Measurements from ENCODE around the gene ASB18.

DNA sequence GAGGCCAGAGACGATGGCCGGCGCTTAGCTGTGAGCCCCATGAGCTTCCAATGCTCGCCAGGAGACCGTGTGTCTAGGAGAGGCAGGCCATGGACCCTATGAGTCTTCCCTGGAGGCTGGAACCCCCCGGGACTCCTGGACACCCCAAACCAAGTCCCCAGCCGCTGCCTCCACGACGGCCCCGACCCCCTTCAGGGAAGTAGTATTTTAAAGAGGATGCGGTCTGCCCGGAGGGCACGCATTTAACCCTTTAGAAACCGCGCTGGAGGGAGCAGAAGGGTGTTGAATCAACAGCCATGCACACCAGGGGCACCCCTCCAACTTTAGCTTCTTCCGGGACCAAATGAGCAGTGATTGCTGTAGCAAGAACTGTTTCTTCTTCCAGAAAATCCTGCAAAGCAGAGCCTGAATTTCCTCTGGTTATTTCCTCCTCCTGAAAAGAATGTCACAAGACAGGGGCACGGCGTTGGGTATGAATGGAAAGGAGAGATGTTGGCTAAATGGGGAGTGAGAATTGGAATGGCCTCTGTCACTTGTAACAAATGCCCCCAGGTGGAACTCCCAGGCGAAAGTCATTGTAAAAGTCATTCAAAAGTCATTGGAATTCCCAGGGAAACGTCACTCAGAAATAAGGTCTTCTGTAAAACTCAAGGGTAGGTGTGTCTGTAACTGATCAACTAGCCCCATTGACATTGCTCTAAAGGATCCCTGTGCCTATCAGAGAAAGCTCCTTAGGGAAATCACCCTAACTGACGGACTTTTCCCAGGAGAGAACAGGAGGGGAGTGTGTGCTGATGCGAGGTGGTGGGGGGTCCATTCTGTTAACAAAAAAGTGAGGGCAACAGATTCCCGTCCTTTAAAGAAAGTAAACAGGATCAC is 90.2 kb downstream of the ASB18 start:
- TF ChIP-seq, protein P1, sequence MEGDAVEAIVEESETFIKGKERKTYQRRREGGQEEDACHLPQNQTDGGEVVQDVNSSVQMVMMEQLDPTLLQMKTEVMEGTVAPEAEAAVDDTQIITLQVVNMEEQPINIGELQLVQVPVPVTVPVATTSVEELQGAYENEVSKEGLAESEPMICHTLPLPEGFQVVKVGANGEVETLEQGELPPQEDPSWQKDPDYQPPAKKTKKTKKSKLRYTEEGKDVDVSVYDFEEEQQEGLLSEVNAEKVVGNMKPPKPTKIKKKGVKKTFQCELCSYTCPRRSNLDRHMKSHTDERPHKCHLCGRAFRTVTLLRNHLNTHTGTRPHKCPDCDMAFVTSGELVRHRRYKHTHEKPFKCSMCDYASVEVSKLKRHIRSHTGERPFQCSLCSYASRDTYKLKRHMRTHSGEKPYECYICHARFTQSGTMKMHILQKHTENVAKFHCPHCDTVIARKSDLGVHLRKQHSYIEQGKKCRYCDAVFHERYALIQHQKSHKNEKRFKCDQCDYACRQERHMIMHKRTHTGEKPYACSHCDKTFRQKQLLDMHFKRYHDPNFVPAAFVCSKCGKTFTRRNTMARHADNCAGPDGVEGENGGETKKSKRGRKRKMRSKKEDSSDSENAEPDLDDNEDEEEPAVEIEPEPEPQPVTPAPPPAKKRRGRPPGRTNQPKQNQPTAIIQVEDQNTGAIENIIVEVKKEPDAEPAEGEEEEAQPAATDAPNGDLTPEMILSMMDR (optimal IDR thresholded peaks at IDR 0.05 in 1 of 3, IDR thresholded peaks at IDR 0.05 in 1 of 3, conservative IDR thresholded peaks at IDR 0.05 in 1 of 3; ENCODE audit: extremely low read depth in 1 of 3, insufficient read depth in 2 of 3, low read length in 3 of 3), result no peak
- TF ChIP-seq EZH2 (IDR thresholded peaks at IDR 0.05; ENCODE audit: low read length), result no peak

Data from keratinocyte (primary cell).